KBM-7 (cell line): ENCODE data around the gene THAP11.
A peak's percentile ranks its signal among the peaks of the same experiment; 100 is the strongest.

Experiments
- DNase-seq: peaks from one replicate; pipeline ENCODE4 v3.0.0-alpha.2; 2015
- in situ Hi-C: fragments of 300-500 bp; cut with MboI; formaldehyde crosslinking; loops from 2 replicates; pipeline ENCODE4 v1.14.3; 2020; ENCODE audit warnings: low sequenced_read_pairs, low pct_unique_long_range_greater_than_20kb, mixed read lengths

Gene THAP11

DNA sequence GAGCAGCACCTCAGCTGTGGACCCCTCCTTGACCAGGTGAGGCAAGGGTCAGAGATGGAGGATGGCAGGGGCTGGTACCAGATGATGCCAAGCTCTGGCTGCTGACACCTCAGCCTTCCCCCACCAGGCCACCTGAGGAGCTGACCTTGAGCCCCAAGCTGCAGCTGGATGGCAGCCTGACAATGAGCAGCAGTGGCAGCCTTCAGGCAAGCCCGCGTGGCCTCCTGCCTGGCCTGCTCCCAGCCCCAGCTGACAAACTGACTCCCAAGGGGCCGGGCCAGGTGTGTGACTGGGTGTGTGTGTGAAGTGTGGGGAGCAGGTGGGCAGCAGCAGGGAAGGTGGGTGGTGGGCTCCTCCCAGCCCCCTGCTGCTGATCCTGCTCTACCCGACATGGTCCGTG, 37.8 kb downstream of the THAP11 start:
- in situ Hi-C loops: no loop called here
- DNase-seq: no peak

DNA sequence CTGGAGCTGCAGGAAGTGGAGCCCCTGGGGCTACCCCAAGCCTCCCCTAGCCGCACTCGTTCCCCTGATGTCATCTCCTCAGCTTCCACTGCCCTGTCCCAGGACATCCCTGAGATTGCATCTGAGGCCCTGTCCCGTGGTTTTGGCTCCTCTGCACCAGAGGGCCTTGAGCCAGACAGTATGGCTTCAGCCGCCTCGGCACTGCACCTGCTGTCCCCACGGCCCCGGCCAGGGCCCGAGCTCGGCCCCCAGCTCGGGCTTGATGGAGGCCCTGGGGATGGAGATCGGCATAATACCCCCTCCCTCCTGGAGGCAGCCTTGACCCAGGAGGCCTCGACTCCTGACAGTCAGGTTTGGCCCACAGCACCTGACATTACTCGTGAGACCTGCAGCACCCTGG, 38.5 kb downstream of the THAP11 start:
- DNase-seq: no peak
- in situ Hi-C loops: no loop called here

DNA sequence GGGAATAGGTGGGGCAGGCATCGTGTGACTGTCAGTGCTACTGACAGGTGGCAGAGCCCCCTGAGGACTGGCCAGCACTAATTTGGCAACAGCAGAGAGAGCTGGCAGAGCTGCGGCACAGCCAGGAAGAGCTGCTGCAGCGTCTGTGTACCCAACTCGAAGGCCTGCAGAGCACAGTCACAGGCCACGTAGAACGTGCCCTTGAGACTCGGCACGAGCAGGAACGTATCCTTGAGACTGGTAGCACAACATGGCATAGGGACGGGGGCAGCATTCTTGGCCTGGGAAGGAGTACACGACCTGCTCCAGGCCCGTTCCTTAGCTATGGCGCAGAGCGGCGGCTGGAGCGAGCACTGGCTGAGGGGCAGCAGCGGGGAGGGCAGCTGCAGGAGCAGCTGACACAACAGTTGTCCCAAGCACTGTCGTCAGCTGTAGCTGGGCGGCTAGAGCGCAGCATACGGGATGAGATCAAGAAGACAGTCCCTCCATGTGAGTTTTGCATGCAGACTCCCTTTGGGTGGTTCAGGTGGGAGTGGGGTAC, 39.6 kb downstream of the THAP11 start:
- DNase-seq: no peak
- in situ Hi-C loops: no loop called here

DNA sequence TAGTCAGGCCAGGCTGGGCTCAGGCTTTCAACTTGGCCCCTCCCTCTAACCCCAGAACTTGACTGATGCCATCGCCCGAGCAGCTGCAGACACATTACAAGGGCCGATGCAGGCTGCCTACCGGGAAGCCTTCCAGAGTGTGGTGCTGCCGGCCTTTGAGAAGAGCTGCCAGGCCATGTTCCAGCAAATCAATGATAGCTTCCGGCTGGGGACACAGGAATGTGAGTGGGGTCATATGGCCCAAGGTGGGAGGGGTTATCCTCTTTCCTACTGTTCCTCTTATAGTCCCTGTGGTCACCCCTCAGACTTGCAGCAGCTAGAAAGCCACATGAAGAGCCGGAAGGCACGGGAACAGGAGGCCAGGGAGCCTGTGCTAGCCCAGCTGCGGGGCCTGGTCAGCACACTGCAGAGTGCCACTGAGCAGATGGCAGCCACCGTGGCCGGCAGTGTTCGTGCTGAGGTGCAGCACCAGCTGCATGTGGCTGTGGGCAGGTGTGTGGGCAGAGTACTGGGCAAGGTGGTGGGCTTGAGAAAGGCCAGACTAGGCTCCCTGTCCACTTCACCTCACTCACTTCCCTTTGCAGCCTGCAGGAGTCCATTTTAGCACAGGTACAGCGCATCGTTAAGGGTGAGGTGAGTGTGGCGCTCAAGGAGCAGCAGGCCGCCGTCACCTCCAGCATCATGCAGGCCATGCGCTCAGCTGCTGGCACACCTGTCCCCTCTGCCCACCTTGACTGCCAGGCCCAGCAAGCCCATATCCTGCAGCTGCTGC, 40.4 kb downstream of the THAP11 start:
- DNase-seq: no peak
- in situ Hi-C loops: no loop called here

DNA sequence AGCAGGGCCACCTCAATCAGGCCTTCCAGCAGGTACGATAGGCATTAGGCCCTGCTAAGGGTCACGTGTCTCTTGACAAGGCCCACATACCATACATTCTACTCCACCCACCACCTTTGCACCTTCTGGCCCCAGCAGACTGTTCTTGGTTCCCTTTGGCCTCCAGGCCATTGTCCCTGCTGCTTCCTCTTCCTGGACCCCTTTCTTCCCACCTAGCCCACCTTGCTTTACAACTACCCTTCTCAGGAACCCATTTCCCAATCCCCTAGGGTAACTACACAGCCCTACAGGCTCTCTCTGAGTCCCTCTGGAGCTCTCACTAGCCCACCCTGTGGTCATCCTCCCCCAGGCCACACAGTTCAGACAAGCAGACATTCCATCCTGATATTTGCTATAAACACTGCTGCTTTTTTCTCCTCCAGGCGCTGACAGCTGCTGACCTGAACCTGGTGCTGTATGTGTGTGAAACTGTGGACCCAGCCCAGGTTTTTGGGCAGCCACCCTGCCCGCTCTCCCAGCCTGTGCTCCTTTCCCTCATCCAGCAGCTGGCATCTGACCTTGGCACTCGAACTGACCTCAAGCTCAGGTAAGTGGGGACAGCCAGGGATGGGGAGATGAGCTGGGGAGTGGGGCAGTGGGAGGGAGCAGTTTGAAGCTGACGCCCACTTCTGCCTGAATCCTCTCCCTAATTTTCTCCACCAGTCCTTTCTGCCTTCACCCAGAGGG, 41.2 kb downstream of the THAP11 start:
- in situ Hi-C loops: no loop called here

DNA sequence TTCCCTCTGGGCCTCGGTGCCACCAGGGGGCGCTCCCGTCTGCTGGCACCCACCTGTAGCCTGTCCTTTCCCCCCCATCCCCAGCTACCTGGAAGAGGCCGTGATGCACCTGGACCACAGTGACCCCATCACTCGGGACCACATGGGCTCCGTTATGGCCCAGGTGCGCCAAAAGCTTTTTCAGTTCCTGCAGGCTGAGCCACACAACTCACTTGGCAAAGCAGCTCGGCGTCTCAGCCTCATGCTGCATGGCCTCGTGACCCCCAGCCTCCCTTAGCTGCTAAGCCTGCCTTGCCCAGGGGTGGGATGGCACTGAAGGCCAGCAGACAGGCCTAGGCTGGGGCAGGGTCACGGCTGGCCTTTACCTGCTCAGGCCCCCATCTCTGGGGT, 41.7 kb downstream of the THAP11 start:
- in situ Hi-C loops: no loop called here

More for the DNA sequence above, 41.2 kb downstream of the THAP11 start:
- DNase-seq: no peak

DNA sequence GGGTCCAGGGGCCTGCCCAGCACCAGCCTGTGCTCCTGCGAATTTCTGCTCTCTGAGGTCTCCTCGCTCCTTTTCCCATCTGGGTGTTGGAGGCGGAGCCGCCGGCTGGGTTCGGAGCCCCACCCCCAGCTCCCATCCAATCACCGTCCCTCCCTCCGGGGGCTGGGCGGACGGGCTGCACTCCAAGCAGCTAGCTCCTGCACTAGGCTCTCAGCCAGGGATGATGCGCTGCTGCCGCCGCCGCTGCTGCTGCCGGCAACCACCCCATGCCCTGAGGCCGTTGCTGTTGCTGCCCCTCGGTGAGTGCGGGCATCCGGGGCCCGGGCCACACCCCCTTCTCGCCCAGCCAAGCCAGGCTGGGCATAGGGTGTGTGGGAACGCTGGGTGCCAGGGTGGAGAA, 42.6 kb downstream of the THAP11 start, which contains the start of gene NRN1L:
Gene NRN1L (plus strand): TSS at position 202 of the 400 bp plus-strand sequence. CDS start 19 bp downstream, at position 221.
- in situ Hi-C loops: no loop called here
- DNase-seq: no peak

More for the DNA sequence above, 41.7 kb downstream of the THAP11 start:
- DNase-seq: peak; percentile 73

DNA sequence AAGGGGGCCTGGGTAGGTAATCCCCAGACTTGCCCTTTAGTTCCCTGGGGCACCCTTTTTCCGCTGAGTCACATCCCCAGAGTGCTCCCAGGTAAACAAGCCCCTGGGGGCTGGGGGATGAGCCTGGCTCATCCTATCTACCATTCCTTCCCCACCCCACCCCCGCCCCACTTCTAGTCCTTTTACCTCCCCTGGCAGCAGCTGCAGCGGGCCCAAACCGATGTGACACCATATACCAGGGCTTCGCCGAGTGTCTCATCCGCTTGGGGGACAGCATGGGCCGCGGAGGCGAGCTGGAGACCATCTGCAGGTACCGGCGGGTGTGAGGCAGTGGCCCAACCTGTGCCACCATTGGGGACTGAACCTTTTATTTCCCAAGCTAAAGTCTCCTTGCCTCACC, 43.4 kb downstream of the THAP11 start:
- DNase-seq: no peak
- in situ Hi-C loops: no loop called here

- in situ Hi-C loops: no loop called here
- DNase-seq: no peak
Observed at GRCh38 chr16:67885976-67886375, 43.9 kb downstream of the THAP11 start.

- in situ Hi-C loops: no loop called here
- DNase-seq: no peak
Observed at GRCh38 chr16:67886387-67886786, 44.3 kb downstream of the THAP11 start.

DNA sequence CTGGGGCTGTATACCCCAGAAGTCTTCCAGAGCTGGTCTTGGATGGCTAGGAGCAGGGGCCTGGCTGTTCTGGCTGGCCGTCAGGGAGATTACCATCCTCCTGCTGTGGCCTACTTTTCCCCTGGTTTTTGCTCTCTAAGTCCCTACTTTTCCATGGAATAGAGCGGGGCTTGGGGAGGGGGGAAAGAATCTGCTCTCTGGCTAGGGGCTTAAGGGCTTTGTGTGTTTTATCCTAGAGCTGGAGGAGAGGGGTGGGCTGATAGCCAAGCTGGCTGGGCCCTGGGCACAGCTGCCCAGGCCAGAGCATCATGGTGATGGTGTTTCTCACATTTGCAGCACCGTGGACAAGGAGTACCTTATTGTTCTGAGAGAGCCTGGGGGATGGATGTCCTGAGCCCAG, 46.2 kb downstream of the THAP11 start:
- in situ Hi-C loops: no loop called here
- no peak for DNase-seq

GRCh38 chr16:67892375-67892774, 50.3 kb downstream of the THAP11 start:
- DNase-seq: no peak
- in situ Hi-C loops: no loop called here

DNA sequence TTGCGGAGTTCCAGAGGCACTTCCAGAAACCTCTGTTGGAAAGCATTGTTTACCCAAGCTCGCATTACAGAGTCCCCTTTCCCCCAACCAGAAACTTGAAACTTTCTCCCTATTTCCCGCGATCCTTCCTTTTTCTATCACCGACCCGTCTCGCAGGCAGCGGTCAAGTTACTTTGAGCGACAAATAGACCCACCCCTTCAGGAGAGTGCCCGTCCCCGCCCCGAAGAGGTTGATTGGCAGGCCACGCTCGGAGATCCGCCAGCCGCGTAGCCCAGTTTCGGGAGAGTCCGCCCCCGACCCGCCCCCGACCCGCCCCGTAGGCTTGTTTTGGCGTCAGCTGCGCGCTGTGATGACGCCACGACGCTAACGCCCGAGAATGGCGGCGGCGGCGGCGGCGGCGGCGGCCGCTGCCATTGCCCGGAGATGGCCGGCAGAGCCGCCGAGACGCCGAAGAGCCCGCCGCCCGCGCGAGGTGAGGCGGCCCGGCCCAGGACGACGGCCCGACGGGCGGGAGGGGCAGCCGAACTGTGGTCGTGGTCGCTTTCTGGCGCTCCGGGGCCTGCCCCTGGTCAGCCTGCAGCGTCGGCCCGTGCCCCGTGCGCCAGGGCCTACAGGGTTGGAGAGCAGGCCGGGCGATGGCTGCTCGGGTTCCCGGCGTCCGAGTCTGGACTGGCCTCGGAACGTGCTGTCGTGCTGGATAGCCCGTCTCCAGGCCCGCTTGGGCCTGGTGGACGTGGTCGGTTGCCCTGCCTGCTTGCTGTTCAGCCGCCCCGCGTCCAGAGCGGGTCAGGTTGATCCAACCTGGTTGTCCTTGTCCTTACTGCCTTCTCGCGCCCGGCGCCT, 51.0 kb downstream of the THAP11 start, which contains the start of gene PSKH1:
Gene PSKH1 (plus strand): TSS at position 356 of the 844 bp plus-strand sequence. CDS start 15,496 bp downstream, outside the sequence.
- peak; percentile 94 for DNase-seq
- in situ Hi-C loops: no loop called here
